Measurements from ENCODE around the gene EFR3B.
"Not testable (repeated sequence)": the region's sequence is repeated elsewhere in the genome, so short reads cannot be mapped to it uniquely, and the experiment has no call there.

EFR3B gene

DNA sequence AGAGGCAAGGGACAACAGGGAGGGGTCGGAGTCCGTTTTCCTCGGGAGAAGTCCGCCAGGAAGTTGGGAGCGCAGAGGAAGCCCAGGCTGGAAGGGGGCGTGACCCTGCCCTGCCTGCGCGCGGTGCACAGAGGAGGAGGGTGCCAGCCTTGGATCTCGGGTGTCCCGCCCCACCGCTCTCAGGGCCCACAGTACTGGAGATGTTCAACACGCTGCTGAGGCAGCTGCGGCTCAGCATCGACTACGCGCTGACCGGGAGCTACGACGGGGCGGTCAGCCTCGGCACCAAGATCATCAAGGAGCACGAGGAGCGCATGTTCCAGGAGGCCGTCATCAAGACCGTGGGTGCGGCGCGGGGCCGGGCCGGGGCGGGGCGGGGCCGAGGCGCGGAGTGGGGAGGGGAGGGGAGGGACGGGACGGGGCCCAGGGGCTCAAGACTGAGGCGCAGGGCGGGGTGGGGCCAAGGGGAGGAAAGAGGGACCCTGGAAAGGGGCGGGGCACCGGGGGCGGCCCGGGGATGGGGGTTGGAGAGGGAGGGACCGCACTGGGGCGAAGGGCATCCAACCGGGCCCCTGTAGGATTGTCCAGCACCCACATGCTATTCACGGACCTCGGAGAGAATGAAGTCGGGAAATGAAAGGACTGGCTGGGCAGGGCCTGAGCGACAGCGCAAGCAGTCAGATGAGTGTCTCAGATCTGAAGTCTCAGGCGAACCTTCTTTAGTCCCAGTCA, 89.9 kb downstream of the EFR3B start:
- H3K27ac ChIP-seq: no peak overlapping the region
- TF ChIP-seq, protein P1, sequence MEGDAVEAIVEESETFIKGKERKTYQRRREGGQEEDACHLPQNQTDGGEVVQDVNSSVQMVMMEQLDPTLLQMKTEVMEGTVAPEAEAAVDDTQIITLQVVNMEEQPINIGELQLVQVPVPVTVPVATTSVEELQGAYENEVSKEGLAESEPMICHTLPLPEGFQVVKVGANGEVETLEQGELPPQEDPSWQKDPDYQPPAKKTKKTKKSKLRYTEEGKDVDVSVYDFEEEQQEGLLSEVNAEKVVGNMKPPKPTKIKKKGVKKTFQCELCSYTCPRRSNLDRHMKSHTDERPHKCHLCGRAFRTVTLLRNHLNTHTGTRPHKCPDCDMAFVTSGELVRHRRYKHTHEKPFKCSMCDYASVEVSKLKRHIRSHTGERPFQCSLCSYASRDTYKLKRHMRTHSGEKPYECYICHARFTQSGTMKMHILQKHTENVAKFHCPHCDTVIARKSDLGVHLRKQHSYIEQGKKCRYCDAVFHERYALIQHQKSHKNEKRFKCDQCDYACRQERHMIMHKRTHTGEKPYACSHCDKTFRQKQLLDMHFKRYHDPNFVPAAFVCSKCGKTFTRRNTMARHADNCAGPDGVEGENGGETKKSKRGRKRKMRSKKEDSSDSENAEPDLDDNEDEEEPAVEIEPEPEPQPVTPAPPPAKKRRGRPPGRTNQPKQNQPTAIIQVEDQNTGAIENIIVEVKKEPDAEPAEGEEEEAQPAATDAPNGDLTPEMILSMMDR (IDR thresholded peaks at IDR 0.05): no peak
- peak overlapping the region; percentile 63 for H3K4me3 ChIP-seq
- no peak for DNase-seq (ENCODE audit: low spot score)

- TF ChIP-seq, protein P1 (IDR thresholded peaks at IDR 0.05): no peak
- Histone ChIP-seq H3K27ac (no peak overlapping the region), H3K4me3 (peak overlapping the region; percentile 63)
- no peak for DNase-seq (ENCODE audit: low spot score)
Observed at GRCh38 chr2:25132299-25132635, 90.4 kb downstream of the EFR3B start.

DNA sequence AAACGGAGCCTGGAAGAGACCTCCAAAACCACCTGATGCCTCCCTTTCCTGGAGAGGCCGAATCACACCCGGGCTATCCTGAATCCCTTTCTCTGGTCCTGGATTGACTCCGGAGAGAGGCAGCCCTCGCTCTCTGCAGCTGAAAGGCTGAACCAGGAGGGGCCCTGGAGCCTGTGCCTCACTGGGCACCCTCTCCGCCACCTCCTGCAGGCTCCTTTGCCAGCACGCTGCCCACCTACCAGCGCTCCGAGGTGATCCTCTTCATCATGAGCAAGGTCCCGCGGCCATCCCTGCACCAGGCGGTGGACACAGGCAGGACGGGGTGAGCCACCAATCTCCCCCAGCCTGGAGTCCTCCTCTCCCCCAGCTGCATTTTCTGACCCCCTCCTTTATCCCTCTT, 90.8 kb downstream of the EFR3B start:
- no peak overlapping the region for H3K27ac ChIP-seq
- DNase-seq (ENCODE audit: low spot score): no peak
- TF ChIP-seq, protein P1 (IDR thresholded peaks at IDR 0.05): no peak
- H3K4me3 ChIP-seq: no peak overlapping the region

- not testable (repeated sequence) for H3K4me3 ChIP-seq; H3K27ac ChIP-seq; DNase-seq (ENCODE audit: low spot score)
Observed at GRCh38 chr2:25140535-25140934, 98.7 kb downstream of the EFR3B start.

- TF ChIP-seq, protein P1 (IDR thresholded peaks at IDR 0.05): no peak
- Histone ChIP-seq H3K27ac (no peak overlapping the region), H3K4me3 (no peak overlapping the region)
- no peak for DNase-seq (ENCODE audit: low spot score)
Observed at GRCh38 chr2:25141120-25141519, 99.2 kb downstream of the EFR3B start.

GRCh38 chr2:25145803-25146202, 103.9 kb downstream of the EFR3B start:
- no peak for DNase-seq (ENCODE audit: low spot score)
- no peak overlapping the region for H3K4me3 ChIP-seq
- no peak overlapping the region for H3K27ac ChIP-seq
- TF ChIP-seq, protein P1 (IDR thresholded peaks at IDR 0.05): no peak

GRCh38 chr2:25146896-25147295, 105.0 kb downstream of the EFR3B start:
- H3K27ac ChIP-seq: no peak overlapping the region
- TF ChIP-seq, protein P1 (IDR thresholded peaks at IDR 0.05): no peak
- no peak for DNase-seq (ENCODE audit: low spot score)
- no peak overlapping the region for H3K4me3 ChIP-seq

Data from coronary artery (tissue), 2 donors.